ENCODE measurements around the gene RELB. TPM values are rescaled to one million over a fixed set of nuclear protein-coding genes. Genes with fewer than 3 reads are reported as not detected.
A peak's percentile ranks its signal among the peaks of the same experiment; 100 is the strongest.

The RELB gene
- total and polyA plus RNA-seq, 9 of the 15 experiments (the other 6 are each of a cell fraction or from before 2014, with no cell fraction given): 0.15 to 1.1 (median 0.28) TPM; not detected in 2

- ChIA-PET CTCF (ENCODE audit: low intra/inter-chr PET ratio) (no interaction called here), POLR2A (no interaction called here)
- BruUV-seq (replicated peaks): TSS peak; percentile 22
- Histone ChIP-seq H3K79me2 (ENCODE audit: control insufficient read depth, insufficient read depth, low read length) (peaks cover 49% of the 10 kb centered on the region), H3K4me1 (replicated peaks in 1 of 2; ENCODE audit: control insufficient read depth in 2 of 2, insufficient read depth in 2 of 2, low read length in 2 of 2) (peaks cover 25 to 57% of the 10 kb centered on the region in 2 experiments), H2AFZ (ENCODE audit: low read depth, low read length) (peak within 1 kb of the TSS; percentile 80), H3K27ac (ENCODE audit: extremely low read depth, low read depth, low read length) (peak within 1 kb of the TSS; percentile 79), H4K20me1 (replicated peaks; ENCODE audit: control insufficient read depth, insufficient read depth, low read length) (0 out of 2 replicates have a peak, but pooled peaks cover 3% of the 10 kb centered on the region), H3K36me3 (ENCODE audit: control insufficient read depth, insufficient read depth, low read length) (peaks cover 33% of the 10 kb centered on the region; the same call in 1 of the 3 replicates), H3K9ac (ENCODE audit: insufficient read depth in 1 of 2, low read depth in 2 of 2, low read length in 2 of 2) (peak within 1 kb of the TSS; percentile 43 to 92), H3K4me3 (peak within 1 kb of the TSS; percentile 77), H3K9me1 (ENCODE audit: control insufficient read depth, insufficient read depth, low read length) (no peaks in the 10 kb centered on the region), H3K9me3 (replicated peaks; ENCODE audit: control insufficient read depth, insufficient read depth, low read depth, low read length) (no peaks in the 10 kb centered on the region), H3K27me3 (ENCODE audit: control insufficient read depth in 2 of 2, insufficient read depth in 2 of 2, low read length in 2 of 2) (no peaks in the 10 kb centered on the region), H3K4me2 (ENCODE audit: insufficient read depth, low read length) (peak within 1 kb of the TSS; percentile 74)
- in situ Hi-C loops (cut with MboI): no loop called here
- 1% methylated on average over 74 of the region's 81 CpGs for WGBS (ENCODE audit: insufficient coverage, low coverage, missing lambda C conversion rate)
- ATAC-seq: peak; percentile 85
- FAIRE-seq: peak; percentile 82
- intact Hi-C loops (cut with micrococcal nuclease): no loop called here
- DNase-seq (ENCODE audit: extremely low read depth in 1 of 4, low spot score in 3 of 4): peak; percentile 88 to 93 (median 90)
- TF ChIP-seq MXI1 (IDR thresholded peaks at IDR 0.05; ENCODE audit: low read depth, low read length): peak; percentile 90
- no peak for TF ChIP-seq ZNF23 (CRISPR knock-in tag; IDR thresholded peaks at IDR 0.05)
- TF ChIP-seq C11orf30 (IDR thresholded peaks at IDR 0.05; ENCODE audit: low read depth): no peak
- peak; percentile 77 for TF ChIP-seq CCNT2 (IDR thresholded peaks at IDR 0.05; ENCODE audit: borderline replicate concordance, extremely low read depth, insufficient read length, low read depth, low read length)
- TF ChIP-seq KLF10 (CRISPR knock-in tag; IDR thresholded peaks at IDR 0.05): no peak
- TF ChIP-seq RFX1 (IDR thresholded peaks at IDR 0.05): no peak
- TF ChIP-seq CTBP1 (IDR thresholded peaks at IDR 0.05; ENCODE audit: borderline replicate concordance): peak; percentile 93
- peak; percentile 32 for TF ChIP-seq MEIS2 (IDR thresholded peaks at IDR 0.05; ENCODE audit: partially characterized antibody)
- TF ChIP-seq MNT (conservative IDR thresholded peaks at IDR 0.05): peak; percentile 81 to 89
- TF ChIP-seq KDM4B (IDR thresholded peaks at IDR 0.05; ENCODE audit: borderline replicate concordance in 2 of 2, low read depth in 1 of 2): no peak
- TF ChIP-seq NR3C1 (CRISPR knock-in tag; IDR thresholded peaks at IDR 0.05): no peak
- TF ChIP-seq, protein P1, sequence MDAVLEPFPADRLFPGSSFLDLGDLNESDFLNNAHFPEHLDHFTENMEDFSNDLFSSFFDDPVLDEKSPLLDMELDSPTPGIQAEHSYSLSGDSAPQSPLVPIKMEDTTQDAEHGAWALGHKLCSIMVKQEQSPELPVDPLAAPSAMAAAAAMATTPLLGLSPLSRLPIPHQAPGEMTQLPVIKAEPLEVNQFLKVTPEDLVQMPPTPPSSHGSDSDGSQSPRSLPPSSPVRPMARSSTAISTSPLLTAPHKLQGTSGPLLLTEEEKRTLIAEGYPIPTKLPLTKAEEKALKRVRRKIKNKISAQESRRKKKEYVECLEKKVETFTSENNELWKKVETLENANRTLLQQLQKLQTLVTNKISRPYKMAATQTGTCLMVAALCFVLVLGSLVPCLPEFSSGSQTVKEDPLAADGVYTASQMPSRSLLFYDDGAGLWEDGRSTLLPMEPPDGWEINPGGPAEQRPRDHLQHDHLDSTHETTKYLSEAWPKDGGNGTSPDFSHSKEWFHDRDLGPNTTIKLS (IDR thresholded peaks at IDR 0.05; ENCODE audit: borderline replicate concordance, low read depth): peak; percentile 52; the same call in 1 of the 2 replicates
- peak; percentile 28 for TF ChIP-seq DACH1 (IDR thresholded peaks at IDR 0.05; ENCODE audit: partially characterized antibody)
- no peak for TF ChIP-seq TAL1 (IDR thresholded peaks at IDR 0.05)
- TF ChIP-seq CLOCK (CRISPR knock-in tag; IDR thresholded peaks at IDR 0.05; ENCODE audit: borderline replicate concordance): no peak
- TF ChIP-seq RBM25 (IDR thresholded peaks at IDR 0.05; ENCODE audit: low read depth, low read length, severe bottlenecking): no peak
Measured at GRCh38 chr19:45076029-45076850, 75.0 kb downstream of the RELB start, which contains the start of gene ZNF296. TSS of gene ZNF296 (minus strand) at chr19:45076478. CDS start at chr19:45076373, 105 bp downstream.

Data from K562 (cell line).